RWPE2 (cell line): ENCODE results near the gene CSH2.

ENCODE experiments used
- ATAC-seq: fragments of 200-7000 bp; cut with Tn5 transposase; 3 replicates; pipeline ENCODE4 v1.9.1; 2021; ENCODE audit warnings: low read depth
- DNase-seq: peaks from one replicate; pipeline ENCODE4 v3.0.0-alpha.2; 2020; ENCODE audit warnings: low spot score
- H3K27ac ChIP-seq: fragments of 450-650 bp; 2 replicates; pipeline ENCODE4 v1.5.1; 2017; ENCODE audit warnings: mild to moderate bottlenecking; ENCODE audit not compliant: poor library complexity, severe bottlenecking
- H3K27me3 ChIP-seq: fragments of 250-450 bp; sonication (Bioruptor Pico); 2 replicates; pipeline ENCODE4 v1.5.1; 2021; ENCODE audit warnings: mild to moderate bottlenecking, moderate library complexity; ENCODE audit not compliant: insufficient read depth, poor library complexity, severe bottlenecking
- H3K36me3 ChIP-seq: fragments of 250-450 bp; sonication (Bioruptor Pico); 2 replicates; pipeline ENCODE4 v1.5.1; 2020; ENCODE audit warnings: low read depth, mild to moderate bottlenecking, moderate library complexity
- H3K4me1 ChIP-seq: fragments of 250-450 bp; sonication (Bioruptor Pico); 2 replicates; pipeline ENCODE4 v1.5.1; 2021; ENCODE audit warnings: mild to moderate bottlenecking, moderate library complexity; ENCODE audit not compliant: insufficient read depth, poor library complexity, severe bottlenecking
- H3K4me3 ChIP-seq: fragments of 250-450 bp; sonication (Bioruptor Pico); 2 replicates; pipeline ENCODE4 v1.5.1; 2021; ENCODE audit warnings: mild to moderate bottlenecking, moderate library complexity; ENCODE audit not compliant: severe bottlenecking
- H3K9me3 ChIP-seq: fragments of 250-450 bp; sonication (Bioruptor Pico); 2 replicates; pipeline ENCODE4 v1.5.1; 2021; ENCODE audit warnings: mild to moderate bottlenecking, moderate library complexity; ENCODE audit not compliant: severe bottlenecking
- TF ChIP-seq, protein P1 (sequence below): fragments of 450-650 bp; IDR thresholded peaks from one replicate; pipeline ENCODE4 v1.5.1; 2017; ENCODE audit warnings: mild to moderate bottlenecking, moderate library complexity; ENCODE audit not compliant: poor library complexity, severe bottlenecking

The CSH2 gene

DNA sequence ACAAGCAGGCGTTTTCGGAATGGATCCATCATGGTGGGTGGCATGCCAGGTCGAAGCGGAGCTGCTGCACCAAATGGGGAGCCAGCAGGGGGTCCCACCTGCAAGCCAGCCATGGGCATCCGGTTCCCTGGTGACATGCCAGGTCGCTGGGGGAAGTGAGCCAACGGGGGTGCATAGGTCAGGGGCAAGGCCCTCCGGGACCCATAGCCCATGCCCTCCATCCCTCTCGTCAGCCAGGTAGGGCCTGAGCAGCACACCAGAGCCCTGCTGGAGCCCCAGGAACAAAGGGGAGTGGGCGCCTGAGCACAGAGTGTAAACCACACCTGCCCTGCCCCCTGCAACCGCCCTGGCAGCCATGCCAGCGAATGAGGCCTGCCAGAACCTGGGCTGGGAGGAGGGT lies 36.0 kb downstream of the CSH2 start:
- DNase-seq = no peak
- no peaks in the 10 kb centered on the region for H3K9me3 ChIP-seq
- H3K27me3 ChIP-seq = no peaks in the 10 kb centered on the region
- H3K27ac ChIP-seq = peak overlapping the region; percentile 69
- peaks cover 44% of the 10 kb centered on the region for H3K36me3 ChIP-seq
- H3K4me3 ChIP-seq = no peak overlapping the region
- TF ChIP-seq, protein P1, sequence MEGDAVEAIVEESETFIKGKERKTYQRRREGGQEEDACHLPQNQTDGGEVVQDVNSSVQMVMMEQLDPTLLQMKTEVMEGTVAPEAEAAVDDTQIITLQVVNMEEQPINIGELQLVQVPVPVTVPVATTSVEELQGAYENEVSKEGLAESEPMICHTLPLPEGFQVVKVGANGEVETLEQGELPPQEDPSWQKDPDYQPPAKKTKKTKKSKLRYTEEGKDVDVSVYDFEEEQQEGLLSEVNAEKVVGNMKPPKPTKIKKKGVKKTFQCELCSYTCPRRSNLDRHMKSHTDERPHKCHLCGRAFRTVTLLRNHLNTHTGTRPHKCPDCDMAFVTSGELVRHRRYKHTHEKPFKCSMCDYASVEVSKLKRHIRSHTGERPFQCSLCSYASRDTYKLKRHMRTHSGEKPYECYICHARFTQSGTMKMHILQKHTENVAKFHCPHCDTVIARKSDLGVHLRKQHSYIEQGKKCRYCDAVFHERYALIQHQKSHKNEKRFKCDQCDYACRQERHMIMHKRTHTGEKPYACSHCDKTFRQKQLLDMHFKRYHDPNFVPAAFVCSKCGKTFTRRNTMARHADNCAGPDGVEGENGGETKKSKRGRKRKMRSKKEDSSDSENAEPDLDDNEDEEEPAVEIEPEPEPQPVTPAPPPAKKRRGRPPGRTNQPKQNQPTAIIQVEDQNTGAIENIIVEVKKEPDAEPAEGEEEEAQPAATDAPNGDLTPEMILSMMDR = no peak
- H3K4me1 ChIP-seq = peaks cover 30% of the 10 kb centered on the region
- ATAC-seq = no peak

DNA sequence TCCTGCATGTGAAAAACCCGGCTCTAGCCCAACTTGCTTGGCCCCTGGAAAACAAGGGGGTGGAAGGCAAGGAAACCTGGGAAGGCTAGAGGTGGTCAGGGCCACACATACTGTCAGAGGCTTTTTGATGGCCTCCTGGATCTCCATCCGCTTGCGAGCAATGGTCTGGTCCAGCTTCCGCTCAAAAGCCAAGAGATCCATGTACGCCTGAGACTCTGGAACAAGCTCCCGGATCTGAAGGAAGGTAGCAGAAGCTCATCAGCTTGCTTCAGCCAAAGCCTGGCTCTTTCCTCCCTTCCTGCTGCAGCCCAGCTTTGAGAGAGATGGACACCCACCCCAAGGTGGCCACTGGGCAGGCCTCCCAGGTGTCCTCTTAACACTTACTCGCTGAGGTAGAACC lies 36.7 kb downstream of the CSH2 start:
- Histone ChIP-seq H3K36me3 (peaks cover 51% of the 10 kb centered on the region), H3K4me3 (no peak overlapping the region), H3K4me1 (peaks cover 30% of the 10 kb centered on the region), H3K9me3 (no peaks in the 10 kb centered on the region), H3K27me3 (no peaks in the 10 kb centered on the region), H3K27ac (no peak overlapping the region)
- DNase-seq = no peak
- ATAC-seq = no peak
- TF ChIP-seq, protein P1 = no peak

DNA sequence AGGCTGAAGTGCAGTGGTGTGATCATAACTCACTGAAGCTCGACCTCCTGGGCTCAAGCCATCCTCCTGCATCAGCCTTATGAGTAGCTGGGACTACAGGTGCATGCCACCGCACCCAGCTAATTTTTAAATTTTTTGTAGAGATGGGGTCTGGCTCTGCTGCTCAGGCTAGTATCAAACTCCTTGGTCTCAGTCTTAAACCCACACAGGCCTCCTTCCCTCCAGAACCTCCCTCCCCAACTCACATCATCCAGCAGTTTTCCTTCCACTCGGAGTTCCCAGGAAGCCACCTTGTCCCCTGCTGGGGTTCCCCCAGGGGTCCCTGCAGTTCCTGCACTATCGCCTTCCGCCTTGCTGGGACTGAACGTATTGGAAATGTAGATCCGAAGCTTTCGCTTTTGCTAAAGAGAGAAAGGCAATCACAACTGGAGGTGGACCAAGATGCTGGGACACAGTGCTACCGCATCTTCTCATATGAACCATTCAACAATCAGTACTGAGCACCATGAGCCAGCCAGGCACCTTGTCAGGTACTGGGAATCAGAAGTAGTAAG lies 38.2 kb downstream of the CSH2 start:
- Histone ChIP-seq H3K4me3 (no peak overlapping the region), H3K27me3 (no peaks in the 10 kb centered on the region), H3K27ac (no peak overlapping the region), H3K36me3 (peaks cover 65% of the 10 kb centered on the region), H3K9me3 (no peaks in the 10 kb centered on the region), H3K4me1 (peaks cover 19% of the 10 kb centered on the region)
- TF ChIP-seq, protein P1 = peak; percentile 33
- DNase-seq (no peak), ATAC-seq (no peak)

DNA sequence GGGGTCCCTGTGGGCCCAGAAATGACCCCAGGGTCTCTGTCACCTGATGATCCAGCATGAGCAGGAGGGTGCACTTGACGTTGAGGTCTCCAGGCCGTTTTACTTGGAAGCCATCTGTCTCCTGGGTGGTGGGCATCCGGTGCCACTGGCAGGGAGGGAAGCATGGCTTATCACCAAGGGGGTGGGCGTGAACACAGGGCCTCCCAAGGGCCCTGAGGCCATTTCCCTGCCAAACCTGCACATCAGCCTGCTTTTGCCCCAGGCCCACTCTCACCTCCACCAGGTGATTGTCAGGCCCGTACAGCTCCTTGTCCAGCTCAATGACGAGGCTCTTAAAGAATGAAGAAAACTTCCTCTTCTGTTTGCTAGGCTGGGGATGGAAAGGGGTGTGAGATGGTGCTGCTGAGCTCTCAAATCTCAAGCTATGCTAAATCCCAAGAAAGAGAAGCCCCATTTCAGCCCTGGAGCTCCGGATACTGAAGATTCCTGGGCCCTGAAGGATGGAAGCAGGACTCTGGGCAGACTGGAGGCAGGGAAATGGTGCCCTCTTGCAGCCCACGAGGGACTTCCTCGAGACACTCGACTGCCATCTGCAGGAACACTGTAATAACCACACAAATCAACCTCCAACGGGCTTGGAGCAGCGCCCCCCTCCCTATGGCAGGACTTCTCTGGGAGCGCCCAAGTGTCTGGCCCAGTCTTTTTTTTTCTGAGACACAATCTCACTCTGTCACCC lies 38.9 kb downstream of the CSH2 start:
- H3K27ac ChIP-seq = peak overlapping the region; percentile 23
- ATAC-seq (peak; percentile 60), DNase-seq (no peak)
- TF ChIP-seq, protein P1 = peak; percentile 63
- H3K4me3 ChIP-seq = no peak overlapping the region
- H3K9me3 ChIP-seq = no peaks in the 10 kb centered on the region
- peaks cover 72% of the 10 kb centered on the region for H3K36me3 ChIP-seq
- H3K4me1 ChIP-seq = peaks cover 15% of the 10 kb centered on the region
- no peaks in the 10 kb centered on the region for H3K27me3 ChIP-seq
